NCI-H1092 treated with DMSO at 0.1 percent for 48 hours (cell line): Measurements from ENCODE around the gene PLSCR4.
A peak's percentile ranks its signal among the peaks of the same experiment; 100 is the strongest.
"Not testable (repeated sequence)": the region's sequence is repeated elsewhere in the genome, so short reads cannot be mapped to it uniquely, and the experiment has no call there.

Source experiments
- DNase-seq: peaks from one replicate; lab custom pipeline; 2025; lab: John Stamatoyannopoulos, UW

Gene PLSCR4

GRCh38 chr3:146250449-146251382 is at the start of gene PLSCR4:
Gene PLSCR4 (minus strand): TSS chr3:146251105. CDS start chr3:146222071, 29,034 bp downstream.
- DNase-seq = peak; percentile 1

- DNase-seq = not testable (repeated sequence)
These were observed 42.5 kb upstream of the PLSCR4 start for GRCh38 chr3:146293401-146293800.

GRCh38 chr3:146283781-146284445 is 33.0 kb upstream of the PLSCR4 start:
- no peak for DNase-seq

GRCh38 chr3:146280864-146281263 is 30.0 kb upstream of the PLSCR4 start:
- DNase-seq = no peak

GRCh38 chr3:146279951-146280350 is 29.0 kb upstream of the PLSCR4 start:
- no peak for DNase-seq

GRCh38 chr3:146279013-146279412 is 28.1 kb upstream of the PLSCR4 start:
- DNase-seq = no peak

GRCh38 chr3:146277953-146278631 is 27.2 kb upstream of the PLSCR4 start:
- DNase-seq = no peak

- DNase-seq = no peak
These were observed 24.6 kb upstream of the PLSCR4 start for GRCh38 chr3:146275476-146275875.

- DNase-seq = no peak
These were observed 23.9 kb upstream of the PLSCR4 start for GRCh38 chr3:146274833-146275232.

- no peak for DNase-seq
These were observed 23.0 kb upstream of the PLSCR4 start for GRCh38 chr3:146273721-146274407.

- no peak for DNase-seq
These were observed 20.3 kb upstream of the PLSCR4 start for GRCh38 chr3:146271180-146271579.

GRCh38 chr3:146269271-146269670 is 18.4 kb upstream of the PLSCR4 start:
- DNase-seq = no peak

GRCh38 chr3:146268535-146269219 is 17.8 kb upstream of the PLSCR4 start:
- DNase-seq = no peak

GRCh38 chr3:146265720-146266119 is 14.8 kb upstream of the PLSCR4 start:
- no peak for DNase-seq

- no peak for DNase-seq
These were observed 11.6 kb upstream of the PLSCR4 start for GRCh38 chr3:146262371-146263110.

- no peak for DNase-seq
These were observed 9.1 kb upstream of the PLSCR4 start for GRCh38 chr3:146259880-146260589.

GRCh38 chr3:146256851-146257486 is 6.1 kb upstream of the PLSCR4 start:
- no peak for DNase-seq

GRCh38 chr3:146252445-146252844 is 1.5 kb upstream of the PLSCR4 start:
- DNase-seq = not testable (repeated sequence)

- no peak for DNase-seq
These were observed 984 bp downstream of the PLSCR4 start for GRCh38 chr3:146249921-146250320.
